ENCODE measurements around the gene AK4.

The AK4 gene

DNA sequence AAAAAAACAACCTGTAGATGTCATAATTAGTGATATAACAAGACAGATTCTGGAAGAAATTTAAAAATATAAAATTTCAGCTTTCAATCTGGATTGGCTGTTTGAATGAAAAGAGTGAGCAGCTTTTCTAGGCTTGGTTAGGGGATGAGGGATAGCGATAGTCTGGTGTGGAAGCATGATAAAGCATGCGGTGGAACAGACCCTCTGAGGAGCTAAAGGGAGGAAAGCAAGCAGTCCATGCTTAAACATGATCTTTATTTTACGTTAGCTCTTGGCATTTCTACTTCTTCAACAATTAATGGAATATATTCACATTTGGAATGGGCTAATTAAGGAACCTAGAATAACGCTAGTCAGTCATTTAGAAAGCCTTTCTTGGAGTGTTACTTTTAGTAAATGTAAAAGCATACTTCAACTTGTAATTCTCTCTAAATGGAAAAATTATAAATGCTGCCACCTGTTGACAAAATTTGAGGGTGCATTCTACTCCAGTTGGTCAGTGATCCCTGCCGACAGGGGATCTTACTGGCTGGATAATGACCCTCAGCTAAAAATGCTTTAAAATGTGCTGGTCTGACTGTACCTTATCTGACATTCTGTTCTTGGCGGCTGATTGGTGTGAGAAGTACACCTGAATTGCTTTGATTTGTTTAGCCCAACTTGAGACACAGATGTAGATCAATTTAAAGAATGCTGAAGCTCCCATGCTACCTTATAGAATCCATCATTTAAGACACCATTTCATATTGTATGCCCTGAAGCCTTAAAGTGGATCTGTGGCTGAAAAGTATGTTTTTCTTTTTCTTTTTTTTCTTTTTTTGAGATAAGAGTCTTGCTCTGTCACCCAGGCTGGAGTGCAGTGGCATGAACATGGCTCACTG is 61.2 kb downstream of the AK4 start:
- DNase-seq = peak; percentile 51
- H3K27ac ChIP-seq = no peak overlapping the region
- no peak overlapping the region for H3K4me3 ChIP-seq (ENCODE audit: low read depth, low read length)
- in situ Hi-C loops (cut with HindIII; ENCODE audit: low pct_ligation_motif_present, low sequenced_read_pairs) = no loop called here
- no peaks in the 10 kb centered on the region for H3K27me3 ChIP-seq (replicated peaks)
- H3K36me3 ChIP-seq (replicated peaks) = no peaks in the 10 kb centered on the region
- TF ChIP-seq, protein P1, sequence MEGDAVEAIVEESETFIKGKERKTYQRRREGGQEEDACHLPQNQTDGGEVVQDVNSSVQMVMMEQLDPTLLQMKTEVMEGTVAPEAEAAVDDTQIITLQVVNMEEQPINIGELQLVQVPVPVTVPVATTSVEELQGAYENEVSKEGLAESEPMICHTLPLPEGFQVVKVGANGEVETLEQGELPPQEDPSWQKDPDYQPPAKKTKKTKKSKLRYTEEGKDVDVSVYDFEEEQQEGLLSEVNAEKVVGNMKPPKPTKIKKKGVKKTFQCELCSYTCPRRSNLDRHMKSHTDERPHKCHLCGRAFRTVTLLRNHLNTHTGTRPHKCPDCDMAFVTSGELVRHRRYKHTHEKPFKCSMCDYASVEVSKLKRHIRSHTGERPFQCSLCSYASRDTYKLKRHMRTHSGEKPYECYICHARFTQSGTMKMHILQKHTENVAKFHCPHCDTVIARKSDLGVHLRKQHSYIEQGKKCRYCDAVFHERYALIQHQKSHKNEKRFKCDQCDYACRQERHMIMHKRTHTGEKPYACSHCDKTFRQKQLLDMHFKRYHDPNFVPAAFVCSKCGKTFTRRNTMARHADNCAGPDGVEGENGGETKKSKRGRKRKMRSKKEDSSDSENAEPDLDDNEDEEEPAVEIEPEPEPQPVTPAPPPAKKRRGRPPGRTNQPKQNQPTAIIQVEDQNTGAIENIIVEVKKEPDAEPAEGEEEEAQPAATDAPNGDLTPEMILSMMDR (IDR thresholded peaks at IDR 0.05; ENCODE audit: low read depth, low read length, missing control alignments) = peak; percentile 71

- DNase-seq = no peak
- Histone ChIP-seq H3K4me3 (ENCODE audit: low read depth, low read length) (no peak overlapping the region), H3K27me3 (replicated peaks) (no peaks in the 10 kb centered on the region), H3K27ac (no peak overlapping the region), H3K36me3 (replicated peaks) (no peaks in the 10 kb centered on the region)
- TF ChIP-seq, protein P1 (IDR thresholded peaks at IDR 0.05; ENCODE audit: low read depth, low read length, missing control alignments) = no peak
- in situ Hi-C loops (cut with HindIII; ENCODE audit: low pct_ligation_motif_present, low sequenced_read_pairs) = no loop called here
Observed at GRCh38 chr1:65210325-65210724, 62.3 kb downstream of the AK4 start.

GRCh38 chr1:65211331-65211730 is 63.3 kb downstream of the AK4 start:
- TF ChIP-seq, protein P1 (IDR thresholded peaks at IDR 0.05; ENCODE audit: low read depth, low read length, missing control alignments) = no peak

GRCh38 chr1:65213271-65214023 is 65.4 kb downstream of the AK4 start:
- TF ChIP-seq, protein P1 (IDR thresholded peaks at IDR 0.05; ENCODE audit: low read depth, low read length, missing control alignments) = no peak
- in situ Hi-C loops (cut with HindIII; ENCODE audit: low pct_ligation_motif_present, low sequenced_read_pairs) = no loop called here
- Histone ChIP-seq H3K27ac (no peak overlapping the region), H3K36me3 (replicated peaks) (no peaks in the 10 kb centered on the region), H3K4me3 (ENCODE audit: low read depth, low read length) (no peak overlapping the region), H3K27me3 (replicated peaks) (no peaks in the 10 kb centered on the region)
- DNase-seq = no peak

More at GRCh38 chr1:65211331-65211730, 63.3 kb downstream of the AK4 start:
- no peaks in the 10 kb centered on the region for H3K27me3 ChIP-seq (replicated peaks)
- in situ Hi-C loops (cut with HindIII; ENCODE audit: low pct_ligation_motif_present, low sequenced_read_pairs) = no loop called here
- H3K27ac ChIP-seq = no peak overlapping the region
- no peak for DNase-seq
- H3K4me3 ChIP-seq (ENCODE audit: low read depth, low read length) = no peak overlapping the region
- H3K36me3 ChIP-seq (replicated peaks) = no peaks in the 10 kb centered on the region

GRCh38 chr1:65214340-65215027 is 66.5 kb downstream of the AK4 start:
- H3K4me3 ChIP-seq (ENCODE audit: low read depth, low read length) = no peak overlapping the region
- TF ChIP-seq, protein P1 (IDR thresholded peaks at IDR 0.05; ENCODE audit: low read depth, low read length, missing control alignments) = no peak
- no peak for DNase-seq
- in situ Hi-C loops (cut with HindIII; ENCODE audit: low pct_ligation_motif_present, low sequenced_read_pairs) = no loop called here
- H3K27ac ChIP-seq = no peak overlapping the region
- no peaks in the 10 kb centered on the region for H3K27me3 ChIP-seq (replicated peaks)
- no peaks in the 10 kb centered on the region for H3K36me3 ChIP-seq (replicated peaks)
